ENCODE data around the gene CCNK.

The CCNK gene

GRCh38 chr14:99447739-99448138 is 33.5 kb upstream of the CCNK start:
- Histone ChIP-seq H3K27ac (ENCODE audit: low read depth, low read length, severe bottlenecking) (no peak overlapping the region), H3K36me3 (ENCODE audit: control insufficient read depth, insufficient read depth, low read length) (peaks cover 69% of the 10 kb centered on the region), H3K4me1 (ENCODE audit: control insufficient read depth, insufficient read depth, low read length, poor library complexity, severe bottlenecking) (no peaks in the 10 kb centered on the region), H3K9me3 (ENCODE audit: control insufficient read depth, low read length) (no peaks in the 10 kb centered on the region), H3K4me3 (ENCODE audit: extremely low read depth, insufficient read depth, low read length, poor library complexity, severe bottlenecking) (no peak overlapping the region)
- 92 to 94% methylated on average over 2 of the region's 4 CpGs for WGBS, 2 experiments (ENCODE audit: insufficient coverage in 2 of 2)

- Histone ChIP-seq H3K4me1 (ENCODE audit: control insufficient read depth, insufficient read depth, low read length, poor library complexity, severe bottlenecking) (no peaks in the 10 kb centered on the region), H3K4me3 (ENCODE audit: extremely low read depth, insufficient read depth, low read length, poor library complexity, severe bottlenecking) (no peak overlapping the region), H3K36me3 (ENCODE audit: control insufficient read depth, insufficient read depth, low read length) (peaks cover 70% of the 10 kb centered on the region), H3K9me3 (ENCODE audit: control insufficient read depth, low read length) (no peaks in the 10 kb centered on the region), H3K27ac (ENCODE audit: low read depth, low read length, severe bottlenecking) (no peak overlapping the region)
- WGBS, 2 experiments (ENCODE audit: insufficient coverage in 2 of 2) = 85 to 90% methylated on average over 2 of the region's 3 CpGs
Observed at GRCh38 chr14:99450266-99450665, 30.9 kb upstream of the CCNK start.

- WGBS, 2 experiments (ENCODE audit: insufficient coverage in 2 of 2) = 94 to 100% methylated on average over 4 to 5 of the region's 5 CpGs
- Histone ChIP-seq H3K36me3 (ENCODE audit: control insufficient read depth, insufficient read depth, low read length) (peaks cover 73% of the 10 kb centered on the region), H3K27ac (ENCODE audit: low read depth, low read length, severe bottlenecking) (no peak overlapping the region), H3K4me1 (ENCODE audit: control insufficient read depth, insufficient read depth, low read length, poor library complexity, severe bottlenecking) (no peaks in the 10 kb centered on the region), H3K9me3 (ENCODE audit: control insufficient read depth, low read length) (no peaks in the 10 kb centered on the region), H3K4me3 (ENCODE audit: extremely low read depth, insufficient read depth, low read length, poor library complexity, severe bottlenecking) (no peak overlapping the region)
Observed at GRCh38 chr14:99451234-99451633, 30.0 kb upstream of the CCNK start.

GRCh38 chr14:99452968-99453367 is 28.2 kb upstream of the CCNK start:
- no peak overlapping the region for H3K4me3 ChIP-seq (ENCODE audit: extremely low read depth, insufficient read depth, low read length, poor library complexity, severe bottlenecking)
- no peaks in the 10 kb centered on the region for H3K9me3 ChIP-seq (ENCODE audit: control insufficient read depth, low read length)
- 100% methylated on average over 1 of the region's 4 CpGs for WGBS, 2 experiments (ENCODE audit: insufficient coverage in 2 of 2)
- no peak overlapping the region for H3K27ac ChIP-seq (ENCODE audit: low read depth, low read length, severe bottlenecking)
- peaks cover 77% of the 10 kb centered on the region for H3K36me3 ChIP-seq (ENCODE audit: control insufficient read depth, insufficient read depth, low read length)
- no peaks in the 10 kb centered on the region for H3K4me1 ChIP-seq (ENCODE audit: control insufficient read depth, insufficient read depth, low read length, poor library complexity, severe bottlenecking)

GRCh38 chr14:99454246-99454645 is 27.0 kb upstream of the CCNK start:
- no peaks in the 10 kb centered on the region for H3K4me1 ChIP-seq (ENCODE audit: control insufficient read depth, insufficient read depth, low read length, poor library complexity, severe bottlenecking)
- no peaks in the 10 kb centered on the region for H3K9me3 ChIP-seq (ENCODE audit: control insufficient read depth, low read length)
- no peak overlapping the region for H3K4me3 ChIP-seq (ENCODE audit: extremely low read depth, insufficient read depth, low read length, poor library complexity, severe bottlenecking)
- 80 to 86% methylated on average over 2 of the region's 3 CpGs for WGBS, 2 experiments (ENCODE audit: insufficient coverage in 2 of 2)
- H3K36me3 ChIP-seq (ENCODE audit: control insufficient read depth, insufficient read depth, low read length) = peaks cover 75% of the 10 kb centered on the region
- no peak overlapping the region for H3K27ac ChIP-seq (ENCODE audit: low read depth, low read length, severe bottlenecking)

GRCh38 chr14:99459481-99460100 is 21.6 kb upstream of the CCNK start:
- H3K36me3 ChIP-seq (ENCODE audit: control insufficient read depth, insufficient read depth, low read length) = peaks cover 80% of the 10 kb centered on the region
- WGBS, 2 experiments (ENCODE audit: insufficient coverage in 2 of 2) = 90 to 94% methylated on average over 3 to 5 of the region's 5 CpGs
- H3K4me3 ChIP-seq (ENCODE audit: extremely low read depth, insufficient read depth, low read length, poor library complexity, severe bottlenecking) = no peak overlapping the region
- H3K27ac ChIP-seq (ENCODE audit: low read depth, low read length, severe bottlenecking) = no peak overlapping the region
- peaks cover 3% of the 10 kb centered on the region for H3K4me1 ChIP-seq (ENCODE audit: control insufficient read depth, insufficient read depth, low read length, poor library complexity, severe bottlenecking)
- H3K9me3 ChIP-seq (ENCODE audit: control insufficient read depth, low read length) = no peaks in the 10 kb centered on the region

- H3K36me3 ChIP-seq (ENCODE audit: control insufficient read depth, insufficient read depth, low read length) = peaks cover 79% of the 10 kb centered on the region
- H3K9me3 ChIP-seq (ENCODE audit: control insufficient read depth, low read length) = no peaks in the 10 kb centered on the region
- H3K27ac ChIP-seq (ENCODE audit: low read depth, low read length, severe bottlenecking) = no peak overlapping the region
- H3K4me3 ChIP-seq (ENCODE audit: extremely low read depth, insufficient read depth, low read length, poor library complexity, severe bottlenecking) = no peak overlapping the region
- H3K4me1 ChIP-seq (ENCODE audit: control insufficient read depth, insufficient read depth, low read length, poor library complexity, severe bottlenecking) = peaks cover 3% of the 10 kb centered on the region
- WGBS, 2 experiments (ENCODE audit: insufficient coverage in 2 of 2) = 76 to 77% methylated on average over 3 of the region's 3 CpGs
Observed at GRCh38 chr14:99460793-99461192, 20.4 kb upstream of the CCNK start.

GRCh38 chr14:99461411-99462085 is 19.7 kb upstream of the CCNK start:
- Histone ChIP-seq H3K27ac (ENCODE audit: low read depth, low read length, severe bottlenecking) (no peak overlapping the region), H3K9me3 (ENCODE audit: control insufficient read depth, low read length) (no peaks in the 10 kb centered on the region), H3K36me3 (ENCODE audit: control insufficient read depth, insufficient read depth, low read length) (peaks cover 74% of the 10 kb centered on the region), H3K4me3 (ENCODE audit: extremely low read depth, insufficient read depth, low read length, poor library complexity, severe bottlenecking) (no peak overlapping the region), H3K4me1 (ENCODE audit: control insufficient read depth, insufficient read depth, low read length, poor library complexity, severe bottlenecking) (peaks cover 3% of the 10 kb centered on the region)
- WGBS, 2 experiments (ENCODE audit: insufficient coverage in 2 of 2) = 100% methylated on average over 1 of the region's 5 CpGs; no CpG with 5 or more reads in 1 of the 2 experiments

GRCh38 chr14:99462210-99462609 is 19.0 kb upstream of the CCNK start:
- H3K4me3 ChIP-seq (ENCODE audit: extremely low read depth, insufficient read depth, low read length, poor library complexity, severe bottlenecking) = no peak overlapping the region
- H3K4me1 ChIP-seq (ENCODE audit: control insufficient read depth, insufficient read depth, low read length, poor library complexity, severe bottlenecking) = peaks cover 3% of the 10 kb centered on the region
- no peak overlapping the region for H3K27ac ChIP-seq (ENCODE audit: low read depth, low read length, severe bottlenecking)
- H3K36me3 ChIP-seq (ENCODE audit: control insufficient read depth, insufficient read depth, low read length) = peaks cover 68% of the 10 kb centered on the region
- WGBS, 2 experiments (ENCODE audit: insufficient coverage in 2 of 2) = 60 to 61% methylated on average over 3 to 4 of the region's 6 CpGs
- H3K9me3 ChIP-seq (ENCODE audit: control insufficient read depth, low read length) = no peaks in the 10 kb centered on the region

GRCh38 chr14:99463974-99464373 is 17.2 kb upstream of the CCNK start:
- Histone ChIP-seq H3K9me3 (ENCODE audit: control insufficient read depth, low read length) (no peaks in the 10 kb centered on the region), H3K36me3 (ENCODE audit: control insufficient read depth, insufficient read depth, low read length) (peaks cover 55% of the 10 kb centered on the region), H3K4me1 (ENCODE audit: control insufficient read depth, insufficient read depth, low read length, poor library complexity, severe bottlenecking) (peaks cover 3% of the 10 kb centered on the region), H3K27ac (ENCODE audit: low read depth, low read length, severe bottlenecking) (no peak overlapping the region), H3K4me3 (ENCODE audit: extremely low read depth, insufficient read depth, low read length, poor library complexity, severe bottlenecking) (no peak overlapping the region)
- 98% methylated on average over 4 of the region's 4 CpGs; no CpG with 5 or more reads in 1 of the 2 experiments for WGBS, 2 experiments (ENCODE audit: insufficient coverage in 2 of 2)

GRCh38 chr14:99465288-99465687 is 15.9 kb upstream of the CCNK start:
- no peak overlapping the region for H3K27ac ChIP-seq (ENCODE audit: low read depth, low read length, severe bottlenecking)
- H3K36me3 ChIP-seq (ENCODE audit: control insufficient read depth, insufficient read depth, low read length) = peaks cover 47% of the 10 kb centered on the region
- peaks cover 6% of the 10 kb centered on the region for H3K4me1 ChIP-seq (ENCODE audit: control insufficient read depth, insufficient read depth, low read length, poor library complexity, severe bottlenecking)
- H3K9me3 ChIP-seq (ENCODE audit: control insufficient read depth, low read length) = no peaks in the 10 kb centered on the region
- H3K4me3 ChIP-seq (ENCODE audit: extremely low read depth, insufficient read depth, low read length, poor library complexity, severe bottlenecking) = no peak overlapping the region
- WGBS, 2 experiments (ENCODE audit: insufficient coverage in 2 of 2) = 91 to 95% methylated on average over 8 to 9 of the region's 9 CpGs

Measured in mesodermal cell (in vitro differentiated cells).